Activated CD8-positive, alpha-beta T cell treated with anti-CD3 and anti-CD28 coated beads for 36 hours (primary cell): ENCODE data around the gene ADAMTSL5. TPM values are rescaled to one million over a fixed set of nuclear protein-coding genes. Genes with fewer than 3 reads are reported as not detected.

Experiments
- ATAC-seq: fragments of 200-7000 bp; cut with Tn5 transposase; one replicate; pipeline ENCODE4 v1.10.0; 2021; ENCODE audit warnings: mild to moderate bottlenecking, moderate library complexity
- CTCF ChIA-PET: fragments of 350-600 bp; sonication (Branson Sonifier 250); formaldehyde crosslinking; loops from one replicate; lab custom pipeline; 2021; ENCODE audit warnings: antibody characterized with exemption; lab: Charles Lee
- POLR2A ChIA-PET: fragments of 350-600 bp; sonication (Branson Sonifier 250); formaldehyde crosslinking; loops from one replicate; lab custom pipeline; 2021; ENCODE audit warnings: antibody characterized with exemption; lab: Charles Lee
- DNase-seq: peaks from one replicate; pipeline ENCODE4 v3.0.0-alpha.2; 2020
- H3K27ac Mint-ChIP-seq: one replicate; pipeline ENCODE4 v1.8.0; 2021; ENCODE audit warnings: mild to moderate bottlenecking, mixed read lengths
- H3K27me3 Mint-ChIP-seq: one replicate; pipeline ENCODE4 v1.8.0; 2021; ENCODE audit warnings: mixed read lengths
- H3K36me3 Mint-ChIP-seq: one replicate; pipeline ENCODE4 v1.8.0; 2021; ENCODE audit warnings: low read depth, mixed read lengths
- H3K4me1 Mint-ChIP-seq: one replicate; pipeline ENCODE4 v1.8.0; 2021; ENCODE audit warnings: low read depth, mixed read lengths
- H3K4me3 Mint-ChIP-seq: one replicate; pipeline ENCODE4 v1.8.0; 2021; ENCODE audit warnings: mild to moderate bottlenecking, moderate library complexity, mixed read lengths
- H3K9me3 Mint-ChIP-seq: one replicate; pipeline ENCODE4 v1.8.0; 2021; ENCODE audit warnings: mixed read lengths
- CTCF ChIP-seq: fragments of 200-600 bp; IDR thresholded peaks from one replicate; pipeline ENCODE4 v1.8.0; 2022; ENCODE audit warnings: antibody characterized with exemption, mild to moderate bottlenecking
- intact Hi-C: fragments of 100-400 bp; cut with micrococcal nuclease; formaldehyde crosslinking; loops from one replicate; pipeline ENCODE4 v1.10.0; 2022
- total RNA-seq, 2 experiments: library from RNA; stranded (reverse); gene quantifications; one replicate each; pipeline ENCODE4 v1.2.3, GENCODE V29; 2021

ADAMTSL5 gene
- total RNA-seq, 2 experiments from 2014 or later: 1.3 TPM

GRCh38 chr19:1514295-1514661 is 1.5 kb upstream of the ADAMTSL5 start:
- DNase-seq: no peak
- H3K36me3 Mint-ChIP-seq: no peaks in the 10 kb centered on the region
- ChIA-PET POLR2A (interaction anchor here (0.8 to 1.1 kb wide), 2 partner anchors 21 to 55 kb away, joined by 3 read pairs; no protein-coding TSS in a partner anchor), CTCF (interaction anchor here (1.9 kb wide), 1 partner anchor 48 kb away, joined by 7 read pairs; no protein-coding TSS in a partner anchor)
- no peak for ATAC-seq
- intact Hi-C loops: no loop called here
- H3K4me1 Mint-ChIP-seq: peaks cover 9% of the 10 kb centered on the region
- H3K27ac Mint-ChIP-seq: no peak overlapping the region
- no peaks in the 10 kb centered on the region for H3K9me3 Mint-ChIP-seq
- peaks cover 9% of the 10 kb centered on the region for H3K27me3 Mint-ChIP-seq
- TF ChIP-seq CTCF: no peak
- no peak overlapping the region for H3K4me3 Mint-ChIP-seq

- intact Hi-C loops: no loop called here
- ChIA-PET CTCF (interaction anchor here (1.9 kb wide), 1 partner anchor 48 kb away, joined by 7 read pairs; no protein-coding TSS in a partner anchor), POLR2A (interaction anchor here (0.8 kb wide), 1 partner anchor 54 kb away, joined by 3 read pairs; no protein-coding TSS in a partner anchor)
- Mint-ChIP-seq H3K4me1 (peaks cover 9% of the 10 kb centered on the region), H3K36me3 (no peaks in the 10 kb centered on the region), H3K27ac (no peak overlapping the region), H3K4me3 (no peak overlapping the region), H3K27me3 (peaks cover 9% of the 10 kb centered on the region), H3K9me3 (no peaks in the 10 kb centered on the region)
- peak; percentile 79 for TF ChIP-seq CTCF
- peak; percentile 79 for DNase-seq
- ATAC-seq: peak; percentile 57
These were observed 878 bp upstream of the ADAMTSL5 start for GRCh38 chr19:1513499-1514294.

GRCh38 chr19:1511318-1512317 is 1.2 kb downstream of the ADAMTSL5 start:
- Mint-ChIP-seq H3K36me3 (no peaks in the 10 kb centered on the region), H3K9me3 (no peaks in the 10 kb centered on the region), H3K4me3 (peak overlapping the region; percentile 66), H3K4me1 (peaks cover 13% of the 10 kb centered on the region), H3K27ac (no peak overlapping the region), H3K27me3 (peaks cover 13% of the 10 kb centered on the region)
- ATAC-seq (no peak), DNase-seq (no peak)
- ChIA-PET CTCF (interaction anchor here (0.7 to 0.9 kb wide), 2 partner anchors 9 to 35 kb away, joined by 3 read pairs; no protein-coding TSS in a partner anchor), POLR2A (interaction anchor here (0.6 kb wide), 1 partner anchor 18 kb away, joined by 3 read pairs; no protein-coding TSS in a partner anchor)
- no peak for TF ChIP-seq CTCF
- intact Hi-C loops: no loop called here

- peaks cover 13% of the 10 kb centered on the region for H3K27me3 Mint-ChIP-seq
- H3K27ac Mint-ChIP-seq: no peak overlapping the region
- intact Hi-C loops: no loop called here
- ChIA-PET CTCF (no interaction called here), POLR2A (no interaction called here)
- ATAC-seq: no peak
- H3K36me3 Mint-ChIP-seq: no peaks in the 10 kb centered on the region
- H3K9me3 Mint-ChIP-seq: no peaks in the 10 kb centered on the region
- TF ChIP-seq CTCF: no peak
- no peak overlapping the region for H3K4me3 Mint-ChIP-seq
- peaks cover 13% of the 10 kb centered on the region for H3K4me1 Mint-ChIP-seq
- DNase-seq: no peak
These were observed 2.0 kb downstream of the ADAMTSL5 start for GRCh38 chr19:1510807-1511206.
